HEK293 (cell line): ENCODE results near the gene AVEN.

Experiments used
- CTCF ChIA-PET: fragments of 350-600 bp; formaldehyde crosslinking; extraction: SDS; loops from one replicate; lab custom pipeline; 2021; ENCODE audit warnings: antibody characterized with exemption; lab: Yijun Ruan, JAX
- POLR2A ChIA-PET: fragments of 300-600 bp; formaldehyde crosslinking; extraction: SDS; loops from one replicate; lab custom pipeline; 2020; ENCODE audit warnings: antibody characterized with exemption, inconsistent platforms; lab: Yijun Ruan, JAX
- H3K27ac ChIP-seq: fragments of 200-500 bp; sonication (Bioruptor generic); 2 replicates; pipeline ENCODE4 v1.5.1; 2014; ENCODE audit warnings: low read depth, low read length, control low read depth, inconsistent platforms; ENCODE audit errors: extremely low read depth
- H3K36me3 ChIP-seq, 2 experiments: fragments of 200-500 bp in 1 of 2; sonication (Bioruptor generic) in 1 of 2; 1 replicate in 1 of 2; 2 replicates in 1 of 2; pipeline ENCODE4 v1.5.1; 2014 to 2017; ENCODE audit warnings: inconsistent platforms in 2 of 2, low read length in 2 of 2; ENCODE audit not compliant: control insufficient read depth in 2 of 2, insufficient read depth in 1 of 2
- H3K4me1 ChIP-seq: fragments of 200-500 bp; sonication (Bioruptor generic); 2 replicates; pipeline ENCODE4 v1.5.1; 2014; ENCODE audit warnings: mild to moderate bottlenecking, low read length, inconsistent platforms; ENCODE audit not compliant: control insufficient read depth, insufficient read depth
- H3K4me3 ChIP-seq: 2 replicates; pipeline ENCODE4 v1.5.1; 2011; ENCODE audit warnings: low read depth, mild to moderate bottlenecking, control low read depth, low read length, moderate library complexity
- H3K9me3 ChIP-seq: fragments of 200-500 bp; sonication (Bioruptor generic); 2 replicates; pipeline ENCODE4 v1.5.1; 2014; ENCODE audit warnings: low read depth, low read length, inconsistent platforms; ENCODE audit not compliant: control insufficient read depth, insufficient read depth
- MEIS1 ChIP-seq: sonication (generic); formaldehyde crosslinking; IDR thresholded peaks from 2 replicates; pipeline ENCODE4 v1.8.1; 2022; ENCODE audit warnings: missing genetic modification reagents, mild to moderate bottlenecking, borderline replicate concordance
- PRDM1 ChIP-seq: fragments of 450-650 bp; formaldehyde crosslinking; IDR thresholded peaks from 2 replicates; pipeline ENCODE4; 2016; ENCODE audit warnings: missing biosample characterization, missing genetic modification characterization
- SP3 ChIP-seq: fragments of 450-650 bp; formaldehyde crosslinking; IDR thresholded peaks from 2 replicates; pipeline ENCODE4 v1.5.1; 2016; ENCODE audit warnings: missing biosample characterization, missing genetic modification characterization
- ZBTB20 ChIP-seq: fragments of 450-650 bp; formaldehyde crosslinking; IDR thresholded peaks from 2 replicates; pipeline ENCODE4 v1.5.1; 2016; ENCODE audit warnings: missing biosample characterization, missing genetic modification characterization
- ZNF202 ChIP-seq: fragments of 450-650 bp; formaldehyde crosslinking; IDR thresholded peaks from 2 replicates; pipeline ENCODE4 v1.5.1; 2016; ENCODE audit warnings: missing biosample characterization, missing genetic modification characterization, borderline replicate concordance
- ZNF324 ChIP-seq: fragments of 450-650 bp; formaldehyde crosslinking; IDR thresholded peaks from 2 replicates; pipeline ENCODE4 v1.5.1; 2016; ENCODE audit warnings: missing biosample characterization, missing genetic modification characterization
- ZNF354C ChIP-seq: fragments of 450-650 bp; formaldehyde crosslinking; IDR thresholded peaks from 2 replicates; pipeline ENCODE4 v1.5.1; 2016; ENCODE audit warnings: missing biosample characterization, missing genetic modification characterization, low read depth, borderline replicate concordance
- ZNF645 ChIP-seq: fragments of 450-650 bp; formaldehyde crosslinking; IDR thresholded peaks from 2 replicates; pipeline ENCODE4; 2016; ENCODE audit warnings: missing biosample characterization, missing genetic modification characterization
- ZNF654 ChIP-seq: fragments of 450-650 bp; formaldehyde crosslinking; IDR thresholded peaks from 2 replicates; pipeline ENCODE4 v1.5.1; 2016; ENCODE audit warnings: low read depth, missing biosample characterization, missing genetic modification characterization
- ZSCAN5A ChIP-seq: fragments of 450-650 bp; formaldehyde crosslinking; IDR thresholded peaks from 2 replicates; pipeline ENCODE4 v1.5.1; 2016; ENCODE audit warnings: missing biosample characterization, missing genetic modification characterization
- TF ChIP-seq, protein P1 (sequence below): fragments of 450-650 bp; formaldehyde crosslinking; conservative IDR thresholded peaks from 2 replicates; pipeline ENCODE4 v1.5.1; 2016; ENCODE audit warnings: low read depth, missing biosample characterization, missing genetic modification characterization

The AVEN gene

DNA sequence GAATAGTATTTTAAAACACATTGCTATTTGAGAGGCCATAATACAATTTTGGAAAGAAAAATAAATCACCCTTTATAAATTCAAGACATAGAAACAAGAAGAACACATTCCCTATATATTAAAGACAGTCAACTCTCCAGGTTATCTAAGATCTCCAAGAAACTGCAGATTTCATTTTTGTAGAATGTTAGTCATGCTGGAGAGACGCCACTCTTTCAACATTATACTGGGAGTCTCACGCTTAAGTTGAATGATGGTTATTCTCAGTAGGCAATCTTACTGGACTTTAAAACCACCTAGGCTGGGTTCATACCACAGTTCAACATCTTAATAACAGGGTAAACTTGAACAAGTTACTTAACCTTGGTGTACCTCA is 74.4 kb downstream of the AVEN start (continued):
- TF ChIP-seq PRDM1 (tag by site-specific recombination): no peak

DNA sequence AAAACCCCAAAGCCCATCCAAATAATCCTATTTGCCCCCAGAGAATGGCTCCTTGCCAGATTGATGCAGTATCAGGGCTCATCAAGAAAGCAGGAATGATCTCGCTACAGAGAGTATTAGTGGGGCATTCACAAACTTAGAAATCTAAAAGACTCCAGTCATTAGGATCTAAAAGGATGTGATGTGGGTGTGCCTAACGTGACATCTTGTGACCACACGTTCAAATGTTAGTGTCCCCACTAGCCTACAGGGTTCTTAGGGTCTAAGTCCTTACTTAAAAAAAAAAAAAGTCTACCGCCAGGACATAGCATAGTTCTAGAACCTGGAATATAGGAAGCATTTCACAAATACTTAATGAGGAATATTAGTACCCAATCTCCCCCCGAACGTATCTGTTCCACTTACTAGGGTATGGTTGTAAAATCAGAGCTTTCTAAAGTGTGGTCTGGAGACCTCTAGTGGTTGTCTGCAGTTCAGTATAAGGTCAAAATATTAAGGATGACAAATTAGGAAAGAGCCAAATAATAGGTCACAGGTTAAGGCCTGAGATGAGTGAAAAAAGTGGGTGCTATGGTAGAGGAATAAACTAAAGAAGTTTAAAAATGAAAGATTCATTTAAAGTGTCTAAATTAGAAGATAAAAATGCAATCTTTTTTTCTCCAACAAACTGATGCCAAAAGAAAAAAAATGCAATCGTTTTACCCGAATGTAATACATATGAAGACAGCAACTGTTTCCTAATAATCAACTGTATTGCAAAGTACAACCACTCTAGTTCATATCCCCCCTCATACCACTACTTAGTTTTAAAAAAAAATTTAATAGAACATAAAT is 75.0 kb downstream of the AVEN start:
- no peaks in the 10 kb centered on the region for H3K4me1 ChIP-seq
- H3K36me3 ChIP-seq: no peaks in the 10 kb centered on the region
- ChIA-PET CTCF (interaction anchor here (0.5 to 1.5 kb wide), 7 partner anchors 8 to 482 kb away, joined by 3 to 8 read pairs (median 4); no protein-coding TSS in a partner anchor), POLR2A (interaction anchor here (0.7 kb wide), 1 partner anchor 146 kb away, joined by 4 read pairs; no protein-coding TSS in a partner anchor)
- H3K9me3 ChIP-seq: no peaks in the 10 kb centered on the region
- no peak overlapping the region for H3K4me3 ChIP-seq
- TF ChIP-seq ZNF354C (tag by site-specific recombination): no peak
- peak; percentile 54 for TF ChIP-seq ZNF654 (tag by site-specific recombination)
- TF ChIP-seq, all 188 proteins: peak for 1
- H3K27ac ChIP-seq: no peak overlapping the region

GRCh38 chr15:33960549-33960935 is 78.5 kb downstream of the AVEN start:
- H3K36me3 ChIP-seq: no peaks in the 10 kb centered on the region
- CTCF ChIA-PET: interaction anchor here (1.4 kb wide), 1 partner anchor 34 kb away, joined by 8 read pairs; no protein-coding TSS in a partner anchor
- no peak for TF ChIP-seq SP3 (tag by site-specific recombination)
- TF ChIP-seq ZSCAN5A: no peak
- TF ChIP-seq MEIS1 (CRISPR knock-in tag): no peak
- no peak for TF ChIP-seq ZNF324 (tag by site-specific recombination)
- TF ChIP-seq, protein P1, sequence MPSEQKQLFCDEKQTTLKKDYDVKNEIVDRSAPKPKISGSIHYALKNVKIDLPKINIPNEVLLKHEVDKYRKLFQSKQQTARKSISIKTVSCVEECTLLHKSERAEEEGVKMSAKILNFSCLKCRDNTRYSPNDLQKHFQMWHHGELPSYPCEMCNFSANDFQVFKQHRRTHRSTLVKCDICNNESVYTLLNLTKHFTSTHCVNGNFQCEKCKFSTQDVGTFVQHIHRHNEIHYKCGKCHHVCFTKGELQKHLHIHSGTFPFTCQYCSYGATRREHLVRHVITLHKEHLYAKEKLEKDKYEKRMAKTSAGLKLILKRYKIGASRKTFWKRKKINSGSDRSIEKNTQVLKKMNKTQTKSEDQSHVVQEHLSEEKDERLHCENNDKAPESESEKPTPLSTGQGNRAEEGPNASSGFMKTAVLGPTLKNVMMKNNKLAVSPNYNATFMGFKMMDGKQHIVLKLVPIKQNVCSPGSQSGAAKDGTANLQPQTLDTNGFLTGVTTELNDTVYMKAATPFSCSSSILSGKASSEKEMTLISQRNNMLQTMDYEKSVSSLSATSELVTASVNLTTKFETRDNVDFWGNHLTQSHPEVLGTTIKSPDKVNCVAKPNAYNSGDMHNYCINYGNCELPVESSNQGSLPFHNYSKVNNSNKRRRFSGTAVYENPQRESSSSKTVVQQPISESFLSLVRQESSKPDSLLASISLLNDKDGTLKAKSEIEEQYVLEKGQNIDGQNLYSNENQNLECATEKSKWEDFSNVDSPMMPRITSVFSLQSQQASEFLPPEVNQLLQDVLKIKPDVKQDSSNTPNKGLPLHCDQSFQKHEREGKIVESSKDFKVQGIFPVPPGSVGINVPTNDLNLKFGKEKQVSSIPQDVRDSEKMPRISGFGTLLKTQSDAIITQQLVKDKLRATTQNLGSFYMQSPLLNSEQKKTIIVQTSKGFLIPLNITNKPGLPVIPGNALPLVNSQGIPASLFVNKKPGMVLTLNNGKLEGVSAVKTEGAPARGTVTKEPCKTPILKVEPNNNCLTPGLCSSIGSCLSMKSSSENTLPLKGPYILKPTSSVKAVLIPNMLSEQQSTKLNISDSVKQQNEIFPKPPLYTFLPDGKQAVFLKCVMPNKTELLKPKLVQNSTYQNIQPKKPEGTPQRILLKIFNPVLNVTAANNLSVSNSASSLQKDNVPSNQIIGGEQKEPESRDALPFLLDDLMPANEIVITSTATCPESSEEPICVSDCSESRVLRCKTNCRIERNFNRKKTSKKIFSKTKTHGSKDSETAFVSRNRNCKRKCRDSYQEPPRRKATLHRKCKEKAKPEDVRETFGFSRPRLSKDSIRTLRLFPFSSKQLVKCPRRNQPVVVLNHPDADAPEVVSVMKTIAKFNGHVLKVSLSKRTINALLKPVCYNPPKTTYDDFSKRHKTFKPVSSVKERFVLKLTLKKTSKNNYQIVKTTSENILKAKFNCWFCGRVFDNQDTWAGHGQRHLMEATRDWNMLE (tag by site-specific recombination): no peak
- TF ChIP-seq ZNF645: no peak
- TF ChIP-seq ZBTB20 (tag by site-specific recombination): no peak
- TF ChIP-seq ZNF202 (tag by site-specific recombination): no peak

More at GRCh38 chr15:33960549-33960935, 78.5 kb downstream of the AVEN start:
- POLR2A ChIA-PET: no interaction called here
- Histone ChIP-seq H3K9me3 (no peaks in the 10 kb centered on the region), H3K4me3 (no peak overlapping the region), H3K4me1 (no peaks in the 10 kb centered on the region), H3K27ac (no peak overlapping the region)
